MV-4-11 (cell line): ENCODE measurements around the gene SOX2.

Experiments used
- DNase-seq: peaks from one replicate; lab custom pipeline; 2025; lab: John Stamatoyannopoulos, UW

Gene SOX2

DNA sequence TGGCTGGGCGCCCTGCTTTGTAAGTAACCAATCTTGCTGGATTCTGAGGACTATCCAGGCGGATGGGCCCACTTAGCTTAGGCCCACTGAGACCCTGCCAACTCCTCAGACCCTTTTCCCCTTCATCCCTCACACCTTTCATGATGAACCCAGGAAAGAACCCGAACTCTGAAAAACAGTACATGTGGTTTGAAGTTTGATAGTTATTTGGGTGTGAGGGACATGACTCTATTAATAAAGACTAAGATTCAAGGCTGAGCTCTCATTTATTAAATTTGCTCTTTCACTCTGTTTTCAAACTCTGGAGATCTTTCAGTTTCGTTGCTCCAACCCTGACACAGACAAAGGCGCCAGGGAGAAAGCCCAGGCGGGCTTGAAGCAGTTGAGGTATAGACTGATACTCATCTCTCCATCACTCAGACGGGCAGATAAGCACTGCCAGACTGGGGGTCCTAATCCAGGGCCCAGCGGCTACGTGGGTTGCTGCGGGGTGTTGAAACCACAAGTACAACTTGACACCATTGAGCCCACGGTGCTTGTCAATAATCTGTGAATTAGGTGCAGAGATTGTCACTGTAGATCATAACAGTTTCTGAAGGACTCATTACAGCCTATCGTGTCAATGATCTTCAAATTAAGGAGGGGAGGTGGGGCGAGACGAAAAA, 7.2 kb upstream of the SOX2 start:
- DNase-seq = no peak

DNA sequence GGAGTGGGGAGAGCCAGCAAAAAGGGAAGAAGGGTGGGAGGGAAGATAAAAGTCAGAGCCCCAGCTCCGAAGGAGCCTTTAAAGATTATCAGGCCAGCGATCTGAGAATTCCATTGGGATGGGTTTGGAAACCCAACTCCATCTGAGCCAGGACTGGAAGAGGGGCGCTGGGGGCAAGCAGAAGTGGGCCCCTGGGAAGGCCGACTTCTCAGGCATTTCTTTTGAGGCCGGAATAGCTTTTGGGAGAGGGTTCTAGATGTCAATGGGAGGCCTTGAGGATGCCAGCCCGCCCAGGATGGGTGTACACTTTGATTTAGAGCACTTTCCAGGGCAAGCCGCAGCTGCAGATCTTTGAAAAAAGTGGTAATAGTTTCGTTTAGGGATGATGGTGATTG, 6.6 kb upstream of the SOX2 start:
- no peak for DNase-seq

DNA sequence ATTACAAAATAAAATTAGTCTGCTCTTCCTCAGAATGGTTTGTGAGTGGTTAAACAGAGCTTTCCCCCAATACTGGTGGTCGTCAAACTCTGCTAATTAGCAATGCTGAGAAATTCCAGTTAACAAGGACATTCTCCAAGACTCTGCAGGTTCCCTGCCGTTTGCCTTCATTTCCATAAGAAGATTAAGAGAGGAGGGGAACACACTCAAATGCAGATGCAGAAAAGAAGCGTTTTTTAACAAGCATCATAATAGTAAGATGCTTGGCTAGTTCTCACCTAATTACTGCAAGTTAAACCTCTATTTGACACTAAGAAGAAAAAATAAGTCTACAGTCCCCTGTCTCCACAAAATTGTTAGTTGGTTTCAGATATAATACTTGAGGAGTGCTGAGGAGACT, 3.7 kb upstream of the SOX2 start:
- no peak for DNase-seq

DNA sequence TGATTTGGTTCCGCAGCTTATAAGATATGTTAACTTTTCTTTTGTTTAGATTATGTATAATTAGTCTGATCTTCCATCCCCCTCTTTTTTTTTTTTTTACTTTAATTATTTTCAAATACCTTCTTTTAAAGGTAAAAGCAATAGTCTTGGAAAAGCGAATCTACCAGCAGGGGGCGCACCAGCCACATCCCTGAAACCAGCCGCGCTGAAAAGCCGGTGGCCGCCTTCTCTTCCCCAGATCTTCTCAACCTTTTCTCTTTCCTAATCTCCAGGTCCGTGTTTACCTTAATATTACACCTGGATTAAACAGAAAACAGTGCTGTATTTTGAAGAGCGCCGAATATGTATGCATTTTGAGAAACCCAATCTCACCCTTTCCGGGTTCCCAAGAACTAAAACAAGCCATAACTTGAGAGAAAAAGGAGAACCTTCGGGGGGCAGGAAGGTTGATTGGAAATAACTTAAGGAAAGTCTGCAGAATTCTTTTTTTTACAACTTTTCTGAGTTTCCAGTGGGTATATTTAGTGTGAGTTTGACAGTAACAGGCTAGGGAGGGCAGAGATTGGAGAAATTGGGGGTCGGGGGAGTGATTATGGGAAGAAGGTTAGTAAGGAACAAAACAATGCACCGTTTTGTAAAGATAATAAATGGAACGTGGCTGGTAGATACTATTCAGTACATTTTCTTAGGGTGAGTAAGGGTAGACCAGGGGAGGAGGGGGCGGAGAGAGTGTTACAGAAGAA, 2.0 kb upstream of the SOX2 start:
- peak; percentile 11 for DNase-seq

DNA sequence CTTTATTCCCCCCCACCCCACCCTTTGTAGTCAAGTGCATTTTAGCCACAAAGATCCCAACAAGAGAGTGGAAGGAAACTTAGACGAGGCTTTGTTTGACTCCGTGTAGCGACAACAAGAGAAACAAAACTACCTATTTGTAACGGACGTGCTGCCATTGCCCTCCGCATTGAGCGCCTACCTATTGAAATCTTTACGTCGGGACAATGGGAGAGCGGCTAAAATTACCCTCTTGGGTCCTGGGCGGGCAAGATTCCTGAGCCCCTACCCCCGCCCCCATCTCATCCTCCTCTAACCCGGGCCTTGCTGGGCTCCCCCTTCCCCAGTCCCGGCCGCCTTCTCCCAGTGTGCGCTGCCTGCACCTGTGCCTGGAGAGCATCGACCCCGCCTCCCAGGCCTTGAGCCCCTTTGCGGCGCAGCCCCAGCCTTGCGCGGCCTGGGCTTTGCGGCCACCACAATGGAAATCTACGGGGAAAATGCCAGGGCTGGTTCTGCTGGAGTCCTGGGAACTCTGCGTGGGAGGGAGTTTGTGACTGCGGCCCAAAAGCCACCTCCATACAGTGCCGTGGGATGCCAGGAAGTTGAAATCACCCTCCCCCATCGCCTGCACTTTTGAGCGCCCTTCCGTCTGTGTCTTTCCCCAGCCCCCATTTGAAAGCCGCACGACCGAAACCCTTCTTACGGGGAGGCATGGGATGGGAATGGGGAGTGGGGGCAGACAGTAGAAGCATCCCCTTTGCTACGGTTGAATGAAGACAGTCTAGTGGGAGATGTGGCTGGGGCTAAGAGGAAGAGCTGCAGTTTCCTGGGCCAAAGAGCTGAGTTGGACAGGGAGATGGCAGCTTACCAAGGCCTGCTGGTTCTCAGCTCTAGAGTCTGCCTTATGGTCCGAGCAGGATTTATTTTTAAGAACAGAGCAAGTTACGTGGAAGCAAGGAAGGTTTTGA, 1.1 kb upstream of the SOX2 start:
- DNase-seq = no peak

DNA sequence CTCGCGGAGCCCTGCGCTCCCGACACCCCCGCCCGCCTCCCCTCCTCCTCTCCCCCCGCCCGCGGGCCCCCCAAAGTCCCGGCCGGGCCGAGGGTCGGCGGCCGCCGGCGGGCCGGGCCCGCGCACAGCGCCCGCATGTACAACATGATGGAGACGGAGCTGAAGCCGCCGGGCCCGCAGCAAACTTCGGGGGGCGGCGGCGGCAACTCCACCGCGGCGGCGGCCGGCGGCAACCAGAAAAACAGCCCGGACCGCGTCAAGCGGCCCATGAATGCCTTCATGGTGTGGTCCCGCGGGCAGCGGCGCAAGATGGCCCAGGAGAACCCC, 464 bp downstream of the SOX2 start:
- DNase-seq = no peak

DNA sequence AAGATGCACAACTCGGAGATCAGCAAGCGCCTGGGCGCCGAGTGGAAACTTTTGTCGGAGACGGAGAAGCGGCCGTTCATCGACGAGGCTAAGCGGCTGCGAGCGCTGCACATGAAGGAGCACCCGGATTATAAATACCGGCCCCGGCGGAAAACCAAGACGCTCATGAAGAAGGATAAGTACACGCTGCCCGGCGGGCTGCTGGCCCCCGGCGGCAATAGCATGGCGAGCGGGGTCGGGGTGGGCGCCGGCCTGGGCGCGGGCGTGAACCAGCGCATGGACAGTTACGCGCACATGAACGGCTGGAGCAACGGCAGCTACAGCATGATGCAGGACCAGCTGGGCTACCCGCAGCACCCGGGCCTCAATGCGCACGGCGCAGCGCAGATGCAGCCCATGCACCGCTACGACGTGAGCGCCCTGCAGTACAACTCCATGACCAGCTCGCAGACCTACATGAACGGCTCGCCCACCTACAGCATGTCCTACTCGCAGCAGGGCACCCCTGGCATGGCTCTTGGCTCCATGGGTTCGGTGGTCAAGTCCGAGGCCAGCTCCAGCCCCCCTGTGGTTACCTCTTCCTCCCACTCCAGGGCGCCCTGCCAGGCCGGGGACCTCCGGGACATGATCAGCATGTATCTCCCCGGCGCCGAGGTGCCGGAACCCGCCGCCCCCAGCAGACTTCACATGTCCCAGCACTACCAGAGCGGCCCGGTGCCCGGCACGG, 991 bp downstream of the SOX2 start:
- no peak for DNase-seq

DNA sequence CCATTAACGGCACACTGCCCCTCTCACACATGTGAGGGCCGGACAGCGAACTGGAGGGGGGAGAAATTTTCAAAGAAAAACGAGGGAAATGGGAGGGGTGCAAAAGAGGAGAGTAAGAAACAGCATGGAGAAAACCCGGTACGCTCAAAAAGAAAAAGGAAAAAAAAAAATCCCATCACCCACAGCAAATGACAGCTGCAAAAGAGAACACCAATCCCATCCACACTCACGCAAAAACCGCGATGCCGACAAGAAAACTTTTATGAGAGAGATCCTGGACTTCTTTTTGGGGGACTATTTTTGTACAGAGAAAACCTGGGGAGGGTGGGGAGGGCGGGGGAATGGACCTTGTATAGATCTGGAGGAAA, 1.5 kb downstream of the SOX2 start:
- DNase-seq = no peak

DNA sequence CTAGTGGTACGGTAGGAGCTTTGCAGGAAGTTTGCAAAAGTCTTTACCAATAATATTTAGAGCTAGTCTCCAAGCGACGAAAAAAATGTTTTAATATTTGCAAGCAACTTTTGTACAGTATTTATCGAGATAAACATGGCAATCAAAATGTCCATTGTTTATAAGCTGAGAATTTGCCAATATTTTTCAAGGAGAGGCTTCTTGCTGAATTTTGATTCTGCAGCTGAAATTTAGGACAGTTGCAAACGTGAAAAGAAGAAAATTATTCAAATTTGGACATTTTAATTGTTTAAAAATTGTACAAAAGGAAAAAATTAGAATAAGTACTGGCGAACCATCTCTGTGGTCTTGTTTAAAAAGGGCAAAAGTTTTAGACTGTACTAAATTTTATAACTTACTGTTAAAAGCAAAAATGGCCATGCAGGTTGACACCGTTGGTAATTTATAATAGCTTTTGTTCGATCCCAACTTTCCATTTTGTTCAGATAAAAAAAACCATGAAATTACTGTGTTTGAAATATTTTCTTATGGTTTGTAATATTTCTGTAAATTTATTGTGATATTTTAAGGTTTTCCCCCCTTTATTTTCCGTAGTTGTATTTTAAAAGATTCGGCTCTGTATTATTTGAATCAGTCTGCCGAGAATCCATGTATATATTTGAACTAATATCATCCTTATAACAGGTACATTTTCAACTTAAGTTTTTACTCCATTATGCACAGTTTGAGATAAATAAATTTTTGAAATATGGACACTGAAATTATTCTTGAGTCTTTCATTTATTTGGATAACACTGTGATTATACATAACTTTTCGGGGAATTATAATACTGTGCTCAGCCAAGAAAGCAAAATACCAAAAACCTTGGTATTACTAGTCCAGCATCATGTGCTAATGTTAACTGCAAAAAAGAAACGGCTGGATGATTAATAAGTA, 2.2 kb downstream of the SOX2 start:
- no peak for DNase-seq

DNA sequence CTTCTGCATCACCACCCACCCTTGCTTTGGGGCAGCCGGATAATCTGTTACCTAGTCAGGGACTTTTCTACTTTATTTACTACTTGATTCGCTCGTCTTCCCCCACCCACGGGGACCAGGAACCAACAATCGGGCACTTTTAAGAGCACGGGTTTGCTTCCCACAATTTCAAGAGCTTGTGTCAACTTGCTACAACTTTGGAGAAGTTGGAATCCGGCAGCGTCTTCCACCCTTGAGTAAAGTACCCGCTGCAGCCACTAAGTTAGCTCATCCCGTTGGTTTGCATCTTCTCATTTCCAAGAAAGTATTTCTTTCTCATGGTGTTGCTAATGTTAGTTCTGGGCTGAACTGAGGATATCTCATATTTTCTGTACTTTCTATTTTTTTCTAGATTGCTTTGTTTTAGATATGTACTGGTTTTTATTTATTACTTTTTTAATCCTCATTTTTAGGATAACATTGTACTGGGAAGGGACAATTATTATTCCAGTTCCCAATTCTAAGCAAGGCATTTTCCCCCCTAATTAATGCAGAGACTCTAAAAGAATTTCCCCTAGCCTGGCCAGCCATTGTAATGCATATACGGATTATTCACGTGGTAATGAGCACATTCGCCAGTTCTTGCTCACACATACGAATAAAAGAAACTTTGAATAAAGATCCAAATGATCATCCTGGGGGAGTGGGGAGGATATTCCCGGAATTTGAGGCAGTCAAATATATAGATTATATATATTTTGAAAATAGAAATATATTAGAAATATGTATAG, 4.0 kb downstream of the SOX2 start:
- DNase-seq = no peak

DNA sequence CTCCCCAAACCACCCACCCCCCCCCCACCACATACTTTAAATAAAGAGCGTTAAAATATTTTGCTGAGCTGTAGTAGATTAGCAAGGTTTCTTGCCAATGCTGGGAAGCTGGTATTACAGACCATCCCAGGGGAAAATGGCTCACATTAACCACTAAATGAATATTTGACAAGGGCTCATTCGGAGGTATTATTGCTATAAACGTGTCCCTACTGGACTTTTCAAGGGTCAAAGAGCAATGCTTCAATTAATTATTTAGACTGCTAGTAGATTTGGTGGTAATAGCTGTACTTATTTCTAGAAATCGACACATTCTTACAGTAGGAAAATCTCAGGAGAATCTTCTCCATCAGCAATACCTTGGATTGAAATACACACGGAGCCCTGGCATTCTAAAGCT, 5.2 kb downstream of the SOX2 start:
- DNase-seq = no peak

DNA sequence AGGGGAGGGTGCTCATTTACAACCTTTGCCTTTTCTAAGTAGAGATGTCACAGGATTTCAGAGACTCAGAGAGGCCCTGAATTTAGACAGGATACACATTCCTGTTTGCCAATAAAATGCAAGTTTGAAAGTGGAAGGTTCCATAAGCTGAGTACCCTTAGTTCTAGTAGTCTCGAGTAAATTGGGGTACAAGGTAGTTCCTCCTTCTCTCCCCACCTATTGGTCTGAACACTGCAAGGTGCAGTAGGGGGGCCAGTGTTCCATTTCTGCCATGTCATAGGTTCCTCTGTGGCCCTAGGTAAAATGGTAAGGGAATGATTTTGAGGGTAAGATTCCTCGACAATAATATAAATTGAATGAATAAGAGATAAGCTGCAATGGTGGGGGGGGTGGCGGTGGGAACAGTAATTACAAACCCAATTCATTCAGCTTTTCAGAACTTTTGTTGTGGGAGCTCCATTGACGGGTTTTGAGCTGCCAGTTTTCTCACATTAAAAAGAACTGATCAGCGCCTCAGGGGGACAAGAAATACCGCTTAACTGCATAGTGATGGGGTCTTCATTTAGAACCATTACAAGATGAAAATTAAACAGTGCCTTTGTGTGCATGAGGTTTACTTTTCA, 5.9 kb downstream of the SOX2 start:
- DNase-seq = no peak

DNA sequence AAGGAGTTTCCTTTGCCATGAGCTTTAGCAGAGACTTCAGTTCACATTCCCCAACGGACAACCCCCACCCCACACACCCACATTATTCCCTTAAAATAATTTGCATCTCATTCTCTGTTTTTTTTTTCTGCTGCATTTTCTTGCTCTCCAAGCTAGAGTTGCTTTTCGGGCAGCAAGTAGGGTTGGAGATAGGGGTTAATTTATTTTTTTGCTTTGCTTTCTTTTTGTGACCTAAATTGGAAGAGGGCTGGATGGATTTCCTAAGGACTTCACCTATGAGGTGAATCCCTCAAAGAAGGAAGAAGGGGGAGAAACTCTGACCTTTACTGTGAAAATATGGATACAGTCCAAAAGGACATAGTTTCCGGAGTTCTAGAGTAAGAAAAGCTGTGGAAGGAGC, 6.6 kb downstream of the SOX2 start:
- no peak for DNase-seq

DNA sequence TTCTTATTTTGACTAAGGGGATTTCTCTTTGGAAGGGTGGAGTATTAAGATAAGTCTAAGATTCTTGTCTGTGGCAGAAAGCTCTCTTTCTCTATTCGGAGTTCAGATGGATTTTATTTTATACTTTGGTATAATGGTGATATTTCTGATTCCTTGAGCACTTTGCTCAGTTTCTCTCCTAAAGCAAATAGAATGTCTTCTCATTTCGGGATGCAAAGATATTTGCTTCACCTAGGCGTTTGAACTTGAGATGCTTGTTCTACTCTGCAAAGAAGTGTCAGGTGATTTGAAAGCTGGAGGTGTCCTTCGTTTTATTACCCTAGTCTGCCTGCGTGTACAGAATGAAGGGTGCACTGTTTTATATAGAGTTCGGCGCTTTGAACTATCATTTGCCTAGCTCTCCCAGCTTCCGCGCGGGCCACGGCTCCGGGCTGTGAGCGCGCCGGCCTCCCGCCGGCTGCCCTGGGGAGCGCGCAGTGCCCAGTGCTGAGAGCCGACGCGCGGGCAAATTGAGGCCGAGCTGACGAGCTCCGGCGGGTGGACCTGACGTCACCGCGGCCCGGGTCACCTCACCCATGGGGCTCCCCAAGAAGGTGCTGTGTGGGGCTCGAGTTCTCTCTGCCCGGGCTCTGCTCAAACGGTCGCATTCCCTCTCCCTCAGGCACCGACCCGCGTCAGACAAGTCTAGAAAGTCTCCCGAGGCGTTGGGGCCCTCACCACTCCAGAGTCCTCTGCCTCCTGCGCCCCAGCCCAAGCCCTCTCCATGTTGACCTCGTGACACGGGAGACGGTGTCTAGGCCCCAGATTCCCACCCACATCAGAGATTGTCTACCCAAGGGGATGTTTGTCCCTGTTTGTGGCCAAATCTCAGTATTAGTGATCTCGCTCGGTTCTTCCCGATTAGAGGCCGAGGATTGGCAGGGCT, 7.5 kb downstream of the SOX2 start:
- DNase-seq = no peak

DNA sequence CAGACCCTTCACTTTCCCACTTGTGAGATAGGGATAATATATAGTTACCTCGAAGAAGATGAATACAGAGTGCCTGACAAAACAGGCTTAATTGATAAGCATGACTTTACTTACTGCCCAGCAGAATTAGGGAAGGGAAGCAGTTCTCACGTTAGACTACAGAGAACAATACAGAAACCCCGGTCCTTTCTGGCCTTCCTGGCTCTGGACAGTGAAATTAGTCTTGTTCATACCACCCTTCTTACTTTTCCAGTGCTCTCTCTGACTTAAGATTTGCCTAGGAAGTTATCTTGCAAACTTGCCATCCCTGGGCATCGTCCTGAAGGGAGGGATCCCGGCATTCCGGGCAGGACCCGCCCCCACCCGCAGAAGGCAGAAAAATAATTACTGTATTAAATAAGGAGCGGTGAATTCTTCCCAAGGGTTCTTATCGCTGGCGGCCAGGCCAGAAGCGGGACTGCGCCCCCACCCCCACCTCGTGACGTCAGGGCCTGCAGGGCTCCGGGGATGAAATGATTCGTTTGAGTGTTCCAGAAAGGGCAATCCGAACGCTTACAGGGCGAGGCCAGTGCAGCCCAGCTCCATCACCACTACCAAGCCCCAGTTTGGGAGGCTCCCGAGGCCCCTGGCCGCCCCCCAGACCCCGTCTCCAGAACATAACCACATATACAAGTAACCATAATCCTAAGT, 8.4 kb downstream of the SOX2 start:
- DNase-seq = no peak

DNA sequence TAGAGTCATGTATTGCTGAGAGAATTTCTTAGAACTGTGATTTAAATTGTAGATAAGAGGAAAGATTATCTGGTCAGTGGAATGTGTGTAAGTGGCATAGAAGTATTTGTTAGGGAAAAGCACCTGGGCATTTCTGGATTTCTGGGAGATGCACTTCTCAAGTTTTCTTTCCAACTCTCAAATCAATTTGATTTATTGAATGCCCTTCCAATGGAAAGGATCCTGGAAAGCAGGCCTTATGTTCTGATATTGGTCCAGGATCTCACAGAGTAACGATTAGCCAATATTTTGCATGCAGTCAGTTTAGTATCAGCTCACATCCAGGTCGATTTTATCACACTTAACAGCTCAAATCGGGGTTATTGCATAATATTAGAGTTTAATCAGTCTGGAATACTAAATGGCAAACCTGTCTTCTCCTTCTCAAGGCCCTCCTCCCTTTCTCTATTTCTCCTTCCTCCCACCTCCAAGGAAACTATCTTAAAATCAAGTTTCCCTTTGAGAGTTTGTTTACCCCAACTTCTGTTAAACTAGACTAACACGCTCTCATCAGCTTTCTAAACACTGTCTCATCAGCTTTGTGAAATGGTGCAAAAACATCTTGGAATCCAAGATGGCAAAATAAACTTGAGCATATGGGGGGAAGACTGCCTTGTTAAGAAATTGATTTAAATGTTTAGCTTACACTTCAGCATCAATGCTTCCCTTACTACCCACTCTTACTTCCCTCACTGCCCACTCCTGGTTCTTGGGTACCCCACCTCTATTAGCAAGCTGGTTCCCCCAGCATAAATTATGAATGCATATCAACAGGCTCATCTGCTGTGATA, 9.5 kb downstream of the SOX2 start:
- no peak for DNase-seq

DNA sequence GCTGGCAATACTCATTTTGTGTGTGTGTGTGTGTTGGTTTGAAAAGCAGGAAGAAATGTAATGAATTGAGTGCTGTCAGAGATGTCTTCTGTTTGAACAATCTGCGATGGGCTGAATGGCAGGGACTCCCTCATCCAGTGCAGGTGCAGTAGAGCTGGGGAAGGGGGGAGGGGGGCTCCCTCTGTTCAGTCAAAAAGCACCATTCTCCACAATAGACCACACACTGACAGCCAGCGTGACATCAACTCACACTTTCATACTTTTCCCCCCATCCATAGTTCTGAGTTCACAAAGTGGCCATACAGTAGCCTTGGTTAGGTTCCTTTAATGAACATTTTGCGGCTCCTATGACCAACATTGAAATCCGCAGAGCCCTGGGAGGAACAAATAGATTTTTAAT, 10.4 kb downstream of the SOX2 start:
- DNase-seq = no peak
